Stimulated activated CD8-positive, alpha-beta memory T cell treated with anti-CD3 and anti-CD28 coated beads, Interleukin-4, amount 100 ng/mL, for 4 hours (primary cell): ENCODE measurements around the gene CFAP141.
"Not testable (repeated sequence)": the region's sequence is repeated elsewhere in the genome, so short reads cannot be mapped to it uniquely, and the experiment has no call there.

Source experiments
- DNase-seq, 2 donors: peaks; one replicate each; pipeline ENCODE4 v3.0.0-alpha.2; 2020; ENCODE audit warnings: low read depth in 2 of 2, low spot score in 1 of 2

Gene CFAP141

GRCh38 chr1:154208677-154209388 is 2.7 kb upstream of the CFAP141 start:
- no peak for DNase-seq

GRCh38 chr1:154207262-154207661 is 1.1 kb upstream of the CFAP141 start:
- DNase-seq: no peak

- DNase-seq: not testable (repeated sequence)
Measured at GRCh38 chr1:154205778-154206177, 355 bp downstream of the CFAP141 start.

GRCh38 chr1:154199563-154199879 is 6.6 kb downstream of the CFAP141 start:
- DNase-seq: no peak

GRCh38 chr1:154198756-154199562 is 7.2 kb downstream of the CFAP141 start:
- DNase-seq: peak; percentile 9 to 12

GRCh38 chr1:154193821-154194220 is 12.3 kb downstream of the CFAP141 start:
- DNase-seq: no peak

GRCh38 chr1:154192476-154192875 is 13.7 kb downstream of the CFAP141 start:
- DNase-seq: no peak

- DNase-seq: no peak
Measured at GRCh38 chr1:154191990-154192461, 14.1 kb downstream of the CFAP141 start, which contains the start of gene TPM3. Gene TPM3 (minus strand): TSS chr1:154192100. CDS start chr1:154192018, 82 bp downstream.

GRCh38 chr1:154190550-154190949 is 15.6 kb downstream of the CFAP141 start:
- DNase-seq: no peak

- DNase-seq: no peak
Measured at GRCh38 chr1:154186852-154187501, 19.2 kb downstream of the CFAP141 start.

- peak; percentile 31 to 35 for DNase-seq
Measured at GRCh38 chr1:154186177-154186576, 20.0 kb downstream of the CFAP141 start.

GRCh38 chr1:154183046-154183915 is 22.9 kb downstream of the CFAP141 start:
- DNase-seq: peak; percentile 87 to 89

- peak; percentile 24 to 53 for DNase-seq
Measured at GRCh38 chr1:154182344-154183045, 23.6 kb downstream of the CFAP141 start.

- DNase-seq: no peak
Measured at GRCh38 chr1:154181944-154182343, 24.2 kb downstream of the CFAP141 start.

- no peak for DNase-seq
Measured at GRCh38 chr1:154179946-154180687, 26.0 kb downstream of the CFAP141 start.

GRCh38 chr1:154178911-154179811 is 27.0 kb downstream of the CFAP141 start:
- DNase-seq: no peak

GRCh38 chr1:154178013-154178412 is 28.1 kb downstream of the CFAP141 start:
- DNase-seq: no peak

GRCh38 chr1:154176337-154176736 is 29.8 kb downstream of the CFAP141 start:
- no peak for DNase-seq
